GM19099 (cell line): ENCODE measurements around the gene TEAD2.

Experiments
- POLR2A ChIP-seq: IDR thresholded peaks from 3 replicates; pipeline ENCODE4 v1.6.1; 2011; ENCODE audit warnings: low read depth; ENCODE audit not compliant: insufficient read length; ENCODE audit errors: extremely low read depth

The TEAD2 gene

DNA sequence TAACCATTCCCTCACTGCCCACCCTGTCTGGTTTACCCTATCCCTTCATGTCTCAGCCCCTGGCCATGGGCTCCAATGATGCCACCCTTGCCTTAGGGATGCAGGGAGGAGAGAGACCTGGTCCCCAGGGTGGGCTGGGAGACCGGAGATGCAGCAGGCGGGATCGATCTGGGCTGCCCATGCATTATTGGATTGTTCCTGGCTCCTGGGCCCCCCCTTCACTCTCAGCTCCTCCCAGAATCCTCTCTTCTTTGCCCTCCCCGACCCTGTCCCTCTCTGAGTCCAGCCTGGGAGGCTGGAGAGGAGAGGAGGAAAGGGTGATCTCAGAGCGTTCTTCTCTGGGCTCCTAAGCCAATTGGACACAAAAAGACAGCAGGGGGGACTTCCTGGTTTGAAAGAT, 31.7 kb upstream of the TEAD2 start:
- TF ChIP-seq POLR2A, result no peak

DNA sequence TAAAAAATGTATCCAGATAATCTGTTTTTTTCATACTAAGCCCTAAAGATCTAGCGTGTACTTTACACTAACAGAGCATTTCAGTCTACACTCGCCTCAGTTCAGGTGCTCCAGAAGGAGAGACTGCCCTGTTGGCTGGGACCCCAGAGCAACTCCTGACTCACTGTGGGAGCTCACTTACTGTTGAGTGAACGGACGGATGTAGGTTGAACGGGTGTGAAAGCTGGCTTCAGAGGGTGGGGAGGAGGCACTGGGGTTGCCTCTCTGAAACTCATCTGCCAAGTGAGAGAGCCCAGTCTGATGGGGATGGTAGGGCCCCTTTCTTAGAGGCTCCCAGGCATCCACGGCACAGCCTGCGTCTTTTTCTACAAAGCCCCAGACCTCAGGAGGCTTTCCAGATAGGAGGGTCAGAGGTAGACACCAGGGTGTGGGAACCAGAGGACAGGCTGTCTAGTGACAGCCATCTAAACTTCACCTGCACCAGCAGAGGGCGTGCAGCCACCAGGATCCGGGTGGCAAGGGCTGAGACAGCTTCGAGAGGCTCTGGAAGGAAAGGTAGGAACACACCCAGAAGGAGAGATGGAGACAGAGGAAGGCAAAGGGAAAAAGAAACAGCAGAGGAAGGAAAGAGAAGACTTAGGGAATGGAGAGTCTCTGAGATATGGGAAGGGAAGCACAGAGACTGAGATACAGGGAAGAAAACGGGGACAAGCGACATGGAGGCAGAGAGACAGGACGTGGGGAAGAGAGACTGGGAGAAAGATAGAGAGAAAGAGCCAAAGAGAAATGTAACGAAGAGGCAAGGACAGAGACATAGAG, 29.6 kb upstream of the TEAD2 start:
- TF ChIP-seq POLR2A, result no peak

DNA sequence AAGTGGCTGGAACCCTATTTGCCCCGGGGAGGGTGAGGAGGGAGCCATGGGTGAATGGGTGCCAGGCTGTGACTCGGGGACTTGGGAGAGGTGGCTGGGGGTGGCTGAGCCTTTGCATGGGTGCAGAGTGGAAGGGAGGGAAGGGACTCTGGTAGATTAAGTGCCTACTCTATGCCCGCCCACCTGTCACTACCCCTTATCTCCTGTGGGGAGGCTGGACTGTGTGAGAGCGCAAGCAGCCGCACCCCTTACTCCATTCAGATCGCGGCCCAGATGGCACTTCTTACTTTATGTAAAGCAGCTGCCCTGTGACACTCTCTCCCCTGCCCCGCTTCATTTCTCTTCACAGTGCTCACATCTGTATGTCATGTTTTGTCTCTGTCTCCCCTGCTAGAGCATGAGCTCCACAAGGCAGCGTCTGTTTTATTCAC, 28.7 kb upstream of the TEAD2 start:
- no peak for TF ChIP-seq POLR2A

DNA sequence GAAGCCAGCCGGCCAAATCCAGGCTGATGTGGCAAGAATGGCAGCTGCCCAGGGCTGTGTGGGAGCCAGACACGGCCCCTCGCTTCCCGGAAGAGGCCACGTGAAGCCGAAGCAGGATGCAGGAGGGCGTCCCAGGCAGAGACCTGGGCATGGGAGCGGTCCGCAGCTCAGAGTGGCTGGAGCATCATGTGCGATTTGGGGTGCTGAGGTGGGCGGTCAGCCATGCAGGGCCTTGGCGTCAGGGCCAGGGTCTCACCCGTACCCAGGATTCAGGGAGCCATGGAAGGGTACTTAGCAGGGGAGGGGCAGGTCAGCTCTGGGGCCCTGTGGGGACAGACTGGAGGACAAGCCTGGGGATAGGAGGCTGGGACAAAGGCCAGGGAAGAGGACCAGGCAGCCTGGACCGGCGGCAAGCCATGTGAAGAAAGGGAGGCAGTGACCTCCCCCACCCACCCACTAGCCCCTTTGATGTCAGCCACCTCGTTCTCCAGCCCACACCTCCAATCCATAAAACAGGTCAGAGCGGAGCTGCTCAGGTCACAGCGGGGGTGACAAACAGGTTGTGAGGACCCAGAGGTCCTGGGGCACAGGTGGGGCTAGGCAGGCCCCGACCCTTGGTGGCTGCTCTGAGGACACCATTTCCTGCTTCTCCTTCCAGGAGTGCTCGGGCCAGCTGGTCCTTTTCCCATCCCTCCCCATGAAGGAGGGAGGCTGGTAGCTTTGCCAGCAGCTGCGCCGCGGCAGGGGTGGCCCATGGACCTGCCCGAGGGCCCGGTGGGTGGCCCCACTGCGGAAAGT, 28.1 kb upstream of the TEAD2 start:
- no peak for TF ChIP-seq POLR2A

DNA sequence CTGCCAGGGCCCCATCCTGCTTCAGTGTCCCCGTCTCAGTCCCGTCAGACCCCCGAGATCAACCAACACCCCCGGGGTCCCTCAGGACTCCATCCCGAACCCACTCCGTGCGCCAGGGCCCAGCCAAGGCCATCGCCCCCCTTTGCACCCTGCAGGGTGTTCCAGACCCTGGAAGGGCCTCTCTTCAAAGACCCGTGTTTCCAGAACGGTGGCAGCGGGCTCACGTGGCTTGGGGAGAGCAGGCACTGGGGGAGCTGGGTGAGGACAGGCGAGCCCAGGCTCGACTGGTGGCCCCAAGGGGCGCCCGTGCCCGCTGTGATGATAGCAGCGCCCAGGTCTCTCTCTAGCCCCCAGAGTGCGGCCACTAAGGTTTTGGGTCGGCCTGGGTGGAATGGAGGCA, 27.2 kb upstream of the TEAD2 start:
- TF ChIP-seq POLR2A, result no peak

DNA sequence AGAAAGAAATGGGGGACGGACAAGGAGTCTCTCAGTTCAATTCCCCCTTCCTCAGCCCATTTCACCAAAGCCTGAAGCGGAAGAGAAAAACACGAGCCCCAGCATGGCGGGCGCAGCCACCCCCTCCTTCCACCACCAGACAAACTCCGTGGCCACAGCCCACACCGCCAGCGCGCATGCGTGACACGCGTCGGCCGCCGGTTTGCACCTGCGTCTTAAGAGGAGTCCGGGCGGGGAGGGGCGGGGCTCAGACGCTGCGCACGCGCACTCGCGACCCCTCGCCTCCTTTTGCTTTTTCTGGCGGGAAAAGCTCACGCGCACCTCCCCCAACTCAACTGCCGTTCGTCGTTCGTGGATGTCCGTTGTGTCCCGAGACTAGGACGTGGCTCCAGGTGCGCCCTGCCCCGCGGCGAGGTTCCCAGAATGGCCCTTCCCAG, 25.7 kb upstream of the TEAD2 start, which contains the start of gene KASH5:
Gene KASH5, plus strand, starts transcription at position 314 of the 437 bp plus-strand sequence. CDS start 2,635 bp downstream, outside the sequence.
- TF ChIP-seq POLR2A, result peak; percentile 58

DNA sequence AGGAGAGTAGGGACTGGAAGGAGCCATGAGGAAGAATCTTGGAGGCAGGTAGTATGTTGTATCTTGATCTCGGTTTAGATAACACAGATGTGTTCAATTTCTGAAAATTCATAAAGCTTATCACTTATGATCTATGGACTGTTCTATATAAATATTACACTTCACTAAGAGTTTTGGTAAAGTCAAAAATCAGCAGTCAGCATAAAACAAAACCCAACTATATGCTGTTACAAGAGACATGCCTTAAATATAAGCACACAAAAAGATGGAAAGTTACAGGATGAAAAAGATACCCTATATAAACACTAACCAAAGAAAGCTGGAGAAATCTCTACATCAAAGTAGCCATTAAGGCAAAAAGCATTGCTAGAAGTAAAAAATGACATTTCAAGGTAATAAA, 21.4 kb upstream of the TEAD2 start:
- TF ChIP-seq POLR2A, result no peak

DNA sequence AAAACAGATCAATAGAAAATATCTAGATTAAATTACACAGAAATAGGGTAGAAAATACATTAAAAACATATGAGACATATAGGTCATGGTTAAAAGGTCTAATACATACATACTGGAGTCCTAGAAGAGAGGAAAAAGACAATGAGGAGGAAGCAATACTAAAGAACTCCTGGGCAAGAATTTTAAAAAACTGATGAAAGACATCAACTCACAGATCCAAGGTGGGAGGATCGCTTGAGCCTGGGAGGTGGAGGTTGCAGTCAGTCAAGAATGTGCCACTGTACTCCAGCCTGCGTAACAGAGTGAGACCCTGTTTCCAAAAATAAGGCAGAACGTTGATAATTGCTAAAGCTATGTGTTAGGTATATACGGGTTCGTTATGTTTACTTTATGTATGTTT, 20.4 kb upstream of the TEAD2 start:
- TF ChIP-seq POLR2A, result no peak

DNA sequence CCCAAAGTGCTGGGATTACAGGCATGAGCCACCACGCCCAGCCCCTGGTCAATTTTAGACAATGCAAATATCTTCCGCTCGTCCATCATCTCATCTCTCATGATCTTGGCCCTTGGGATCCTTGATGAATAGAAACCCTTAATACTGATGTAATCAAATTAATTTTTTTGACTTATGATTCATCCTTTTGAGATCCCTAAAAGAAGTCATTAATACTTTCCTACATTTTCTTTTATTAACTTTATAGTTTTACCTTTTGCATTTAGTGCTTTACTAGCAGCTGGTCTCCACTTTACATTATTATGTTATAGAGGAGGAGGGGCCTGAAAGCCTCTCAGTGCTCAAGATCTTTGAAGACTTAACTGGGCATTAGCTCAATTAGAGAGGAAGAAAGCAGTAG, 18.2 kb upstream of the TEAD2 start:
- no peak for TF ChIP-seq POLR2A

DNA sequence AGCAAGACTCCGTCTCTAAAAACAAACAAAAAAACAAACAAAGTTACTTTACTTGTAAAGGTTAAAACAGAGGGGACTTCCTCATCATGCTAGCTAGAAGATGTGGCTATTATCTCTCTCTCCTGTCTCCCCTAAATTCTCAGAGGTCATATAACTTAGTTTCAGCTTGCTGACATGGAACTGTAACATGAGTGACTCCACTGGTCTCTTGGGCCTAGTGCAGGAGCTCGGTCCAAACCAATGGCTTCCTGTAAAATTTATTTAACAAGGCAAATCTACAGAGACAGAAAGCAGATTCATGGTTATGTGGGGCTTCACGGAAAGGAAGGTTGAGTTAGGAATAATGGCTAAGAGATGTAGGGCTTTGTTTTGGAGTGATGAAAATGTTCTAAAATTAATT, 16.3 kb upstream of the TEAD2 start:
- no peak for TF ChIP-seq POLR2A

DNA sequence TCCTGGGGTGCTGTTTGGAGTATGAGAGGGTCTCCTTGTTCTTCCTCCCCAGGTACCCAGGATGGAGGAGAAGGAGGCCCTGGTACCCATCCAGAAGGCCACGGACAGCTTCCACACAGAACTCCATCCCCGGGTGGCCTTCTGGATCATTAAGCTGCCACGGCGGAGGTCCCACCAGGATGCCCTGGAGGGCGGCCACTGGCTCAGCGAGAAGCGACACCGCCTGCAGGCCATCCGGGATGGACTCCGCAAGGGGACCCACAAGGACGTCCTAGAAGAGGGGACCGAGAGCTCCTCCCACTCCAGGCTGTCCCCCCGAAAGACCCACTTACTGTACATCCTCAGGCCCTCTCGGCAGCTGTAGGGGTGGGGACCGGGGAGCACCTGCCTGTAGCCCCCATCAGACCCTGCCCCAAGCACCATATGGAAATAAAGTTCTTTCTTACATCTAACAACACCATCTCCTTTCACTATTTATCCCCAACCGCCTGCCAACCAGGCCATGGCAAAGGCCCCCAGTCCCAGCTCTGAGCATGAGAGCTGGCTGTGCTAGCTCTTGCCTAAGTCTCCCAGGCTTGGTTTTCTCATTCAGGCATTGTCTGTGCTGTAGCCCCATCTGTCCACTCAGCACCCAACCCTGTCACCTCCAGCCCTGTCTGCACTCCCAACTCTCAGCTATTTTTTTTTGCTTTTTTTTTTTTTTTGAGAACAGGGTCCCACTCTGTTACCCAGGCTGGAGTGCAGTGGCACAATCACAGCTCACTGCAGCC, 12.6 kb upstream of the TEAD2 start:
- TF ChIP-seq POLR2A, result no peak

DNA sequence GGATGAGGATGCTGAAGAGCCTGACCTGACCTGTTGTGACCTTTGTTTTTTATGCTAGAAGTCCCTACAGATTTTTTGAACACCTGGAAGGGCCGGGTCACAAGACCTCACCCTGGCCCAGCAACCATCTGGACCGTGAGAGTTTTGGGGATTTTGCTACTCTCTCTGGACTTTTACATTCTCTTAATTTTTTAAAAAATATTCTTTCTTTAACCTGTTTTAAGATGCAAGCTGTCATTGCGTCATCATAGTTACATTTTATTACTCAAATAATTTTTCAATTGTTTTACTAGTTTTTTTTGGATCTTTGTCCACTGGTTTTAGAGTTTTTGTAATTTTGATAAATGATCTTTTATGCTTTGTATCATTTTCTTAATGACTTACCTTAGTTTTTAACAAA, 9.0 kb upstream of the TEAD2 start:
- TF ChIP-seq POLR2A, result no peak

DNA sequence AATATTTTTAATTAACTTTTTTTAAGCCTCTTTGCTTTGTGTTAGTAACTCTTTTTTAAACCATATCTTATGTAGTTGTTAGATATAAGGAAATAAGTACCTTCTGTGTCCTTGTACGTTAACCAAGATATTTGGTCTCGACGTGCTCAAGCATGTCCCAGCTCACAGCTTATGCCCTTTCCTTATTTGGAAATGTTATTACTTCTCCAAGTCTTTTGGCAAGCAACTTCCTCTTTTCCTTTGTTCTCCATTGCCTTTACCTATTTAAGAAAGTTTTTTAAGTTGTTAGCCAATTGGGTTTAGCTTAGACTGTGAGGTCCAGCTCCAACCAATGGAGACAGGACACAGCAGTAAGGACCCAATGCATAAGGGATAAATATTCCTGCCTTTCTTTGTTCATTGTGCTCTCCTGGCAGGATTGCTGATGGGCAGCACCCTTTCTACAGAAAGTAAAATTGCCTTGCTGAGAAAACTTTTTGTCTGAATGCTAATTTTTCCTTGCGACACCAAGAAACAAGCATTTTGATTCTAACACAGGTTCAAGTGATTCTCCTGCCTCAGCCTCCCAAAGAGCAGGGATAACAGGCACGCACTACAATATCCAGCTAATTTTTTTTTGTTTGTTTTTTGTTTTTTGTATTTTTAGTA, 6.6 kb upstream of the TEAD2 start:
- TF ChIP-seq POLR2A, result no peak

DNA sequence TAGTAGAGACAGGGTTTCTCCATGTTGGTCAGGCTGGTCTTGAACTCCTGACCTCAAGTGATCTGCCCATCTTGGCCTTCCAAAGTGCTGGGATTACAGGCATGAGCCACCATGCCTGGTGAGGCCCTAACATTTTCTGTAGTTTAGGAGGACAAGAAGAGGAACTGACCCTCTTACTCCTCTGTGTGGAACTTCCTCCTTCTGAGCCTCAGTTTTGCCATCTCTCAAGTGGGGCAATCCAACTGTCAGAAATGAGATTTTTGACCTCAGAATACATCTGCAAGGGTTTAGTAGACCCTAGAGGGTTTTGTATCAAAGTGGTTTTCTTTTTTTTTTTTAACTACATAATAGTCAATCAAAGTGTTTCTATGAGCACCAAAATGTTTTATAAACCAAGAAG, 3.9 kb upstream of the TEAD2 start:
- no peak for TF ChIP-seq POLR2A
